Lung (tissue), 12 donors: Measurements from ENCODE around the gene RGSL1. TPM values are rescaled to one million over a fixed set of nuclear protein-coding genes. Genes with fewer than 3 reads are reported as not detected.

Experiments
- ATAC-seq: fragments of 200-7000 bp; cut with Tn5 transposase; one replicate; pipeline ENCODE4 v1.9.1; 2020; ENCODE audit warnings: moderate number of reproducible peaks; ENCODE audit not compliant: insufficient read depth, low FRiP score
- DNase-seq, 3 donors: peaks; one replicate each; pipeline ENCODE4 v3.0.0-alpha.2; 2013 to 2017
- H3K27ac ChIP-seq, 2 donors: one replicate each; pipeline ENCODE4 v1.5.1; 2013; ENCODE audit warnings: mild to moderate bottlenecking in 2 of 2, moderate library complexity in 2 of 2, control low read depth in 1 of 2, inconsistent platforms in 1 of 2, low read depth in 1 of 2, low read length in 1 of 2
- H3K27me3 ChIP-seq, 3 donors: one replicate each; pipeline ENCODE4 v1.5.1; 2013; ENCODE audit warnings: low read length in 2 of 3; ENCODE audit not compliant: control insufficient read depth in 3 of 3, insufficient read depth in 3 of 3
- H3K36me3 ChIP-seq, 4 donors: one replicate each; pipeline ENCODE4 v1.5.1; 2013; ENCODE audit warnings: low read length in 4 of 4, mild to moderate bottlenecking in 1 of 4, moderate library complexity in 1 of 4; ENCODE audit not compliant: control insufficient read depth in 4 of 4, insufficient read depth in 4 of 4
- H3K4me1 ChIP-seq, 5 donors: one replicate each; pipeline ENCODE4 v1.5.1; 2013; ENCODE audit warnings: low read length in 5 of 5, mild to moderate bottlenecking in 2 of 5, moderate library complexity in 1 of 5; ENCODE audit not compliant: control insufficient read depth in 5 of 5, insufficient read depth in 5 of 5
- H3K4me3 ChIP-seq: one replicate; pipeline ENCODE4 v1.5.1; 2013; ENCODE audit warnings: mild to moderate bottlenecking, control low read depth, moderate library complexity
- H3K9ac ChIP-seq, 2 donors: one replicate each; pipeline ENCODE4 v1.5.1; 2013; ENCODE audit warnings: low read length in 2 of 2, control low read depth in 1 of 2; ENCODE audit not compliant: insufficient read depth in 1 of 2
- H3K9me3 ChIP-seq, 4 donors: one replicate each; pipeline ENCODE4 v1.5.1; 2013; ENCODE audit warnings: low read length in 3 of 4, mild to moderate bottlenecking in 1 of 4, moderate library complexity in 1 of 4; ENCODE audit not compliant: control insufficient read depth in 4 of 4, insufficient read depth in 3 of 4
- WGBS, 2 donors: extraction: QIAGEN DNeasy Blood & Tissue Kit; methylation state at CpG; one replicate each; pipeline ENCODE4 v1.1.7; 2013; 5-methylcytosine and 5-hydroxymethylcytosine counted together
- polyA plus RNA-seq, 2 donors: library from polyadenylated mRNA; stranded (reverse); fragments of 200-250 nt; gene quantifications; one replicate each; pipeline ENCODE4 v1.2.1, GENCODE V29; 2013
- total RNA-seq, 2 donors: library from RNA; depleted of rRNA in 1 of 2; stranded (reverse); fragments of >200 nt in 1 of 2; gene quantifications; one replicate each; pipeline ENCODE4 v1.2.1, GENCODE V29; 2014 to 2021
- TF ChIP-seq, protein P1 (sequence below): IDR thresholded peaks from 2 replicates; pipeline ENCODE4 v1.5.1; 2012; ENCODE audit warnings: mild to moderate bottlenecking; ENCODE audit errors: control extremely low read depth, extremely low read depth
- donor health status: control.
- donor health status: control.
- donor health status: Bipolar disorder and iron deficiency.
- donor health status: healthy.
- donor health status: DM: yes; HTN: yes; CAD: no.

Gene RGSL1
- total and polyA plus RNA-seq, 4 donors: 0.13 TPM; not detected in 3

DNA sequence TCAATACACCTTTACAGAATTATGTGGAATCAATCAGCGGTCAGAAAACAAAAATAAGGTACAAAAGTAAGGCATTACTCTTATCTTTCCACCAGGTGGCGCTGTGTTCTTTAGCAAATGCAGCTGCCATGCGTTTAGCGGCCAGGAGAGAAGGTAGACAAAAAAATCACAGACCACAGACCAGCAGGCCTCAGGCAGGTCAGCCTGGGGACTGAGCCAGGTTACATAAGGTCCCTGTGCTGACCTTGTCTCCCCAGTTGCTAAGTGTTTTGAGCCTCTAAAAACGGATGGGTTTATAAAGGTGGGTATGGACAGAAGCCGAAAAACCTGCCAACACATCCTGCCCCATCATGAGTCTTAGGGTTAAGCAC lies 151.5 kb downstream of the RGSL1 start:
- ATAC-seq: no peak
- H3K4me1 ChIP-seq: peaks cover 0 to 12% (median 5%) of the 10 kb centered on the region in 5 donors
- H3K27me3 ChIP-seq: peaks cover 0 to 9% (median 0%) of the 10 kb centered on the region in 3 donors
- H3K4me3 ChIP-seq: no peak overlapping the region
- peak; percentile 68 to 85 (median 85) for DNase-seq
- WGBS, 2 donors: 20 to 22% methylated on average over 6 of the region's 6 CpGs
- no peak overlapping the region for H3K9ac ChIP-seq
- H3K27ac ChIP-seq: peak overlapping the region in 1 of 2 donors; percentile 42
- H3K9me3 ChIP-seq: no peaks in the 10 kb centered on the region
- peaks cover 0 to 10% (median 0%) of the 10 kb centered on the region in 4 donors for H3K36me3 ChIP-seq
- TF ChIP-seq, protein P1, sequence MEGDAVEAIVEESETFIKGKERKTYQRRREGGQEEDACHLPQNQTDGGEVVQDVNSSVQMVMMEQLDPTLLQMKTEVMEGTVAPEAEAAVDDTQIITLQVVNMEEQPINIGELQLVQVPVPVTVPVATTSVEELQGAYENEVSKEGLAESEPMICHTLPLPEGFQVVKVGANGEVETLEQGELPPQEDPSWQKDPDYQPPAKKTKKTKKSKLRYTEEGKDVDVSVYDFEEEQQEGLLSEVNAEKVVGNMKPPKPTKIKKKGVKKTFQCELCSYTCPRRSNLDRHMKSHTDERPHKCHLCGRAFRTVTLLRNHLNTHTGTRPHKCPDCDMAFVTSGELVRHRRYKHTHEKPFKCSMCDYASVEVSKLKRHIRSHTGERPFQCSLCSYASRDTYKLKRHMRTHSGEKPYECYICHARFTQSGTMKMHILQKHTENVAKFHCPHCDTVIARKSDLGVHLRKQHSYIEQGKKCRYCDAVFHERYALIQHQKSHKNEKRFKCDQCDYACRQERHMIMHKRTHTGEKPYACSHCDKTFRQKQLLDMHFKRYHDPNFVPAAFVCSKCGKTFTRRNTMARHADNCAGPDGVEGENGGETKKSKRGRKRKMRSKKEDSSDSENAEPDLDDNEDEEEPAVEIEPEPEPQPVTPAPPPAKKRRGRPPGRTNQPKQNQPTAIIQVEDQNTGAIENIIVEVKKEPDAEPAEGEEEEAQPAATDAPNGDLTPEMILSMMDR: peak; percentile 79

DNA sequence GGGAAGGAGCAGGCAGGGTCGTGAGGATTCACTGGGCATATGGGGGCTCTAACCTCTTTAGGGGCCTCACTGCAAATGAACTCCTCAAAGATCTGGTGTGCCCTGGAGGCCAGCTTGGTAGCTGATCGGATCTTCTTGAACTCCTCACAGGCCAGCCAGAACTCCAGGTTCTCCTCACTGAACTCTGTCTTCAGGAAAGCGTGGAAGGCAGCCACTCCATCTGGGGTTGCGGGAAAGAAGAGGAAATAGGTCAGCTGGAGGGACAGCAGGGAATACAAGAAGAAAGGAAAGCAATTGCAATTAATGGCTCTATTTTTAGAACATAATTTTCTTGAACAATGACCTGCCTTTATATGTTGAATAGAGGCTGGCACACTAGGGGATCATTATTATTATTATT lies 152.0 kb downstream of the RGSL1 start:
- ATAC-seq: no peak
- H3K9ac ChIP-seq: no peak overlapping the region
- no peak for DNase-seq
- peak overlapping the region in 1 of 2 donors; percentile 42 for H3K27ac ChIP-seq
- H3K9me3 ChIP-seq: no peaks in the 10 kb centered on the region
- 66 to 87% methylated on average over 4 of the region's 4 CpGs for WGBS, 2 donors
- H3K27me3 ChIP-seq: peaks cover 0 to 9% (median 0%) of the 10 kb centered on the region in 3 donors
- peaks cover 0 to 10% (median 0%) of the 10 kb centered on the region in 4 donors for H3K36me3 ChIP-seq
- H3K4me1 ChIP-seq: peaks cover 0 to 12% (median 5%) of the 10 kb centered on the region in 5 donors
- TF ChIP-seq, protein P1: no peak
- H3K4me3 ChIP-seq: no peak overlapping the region

DNA sequence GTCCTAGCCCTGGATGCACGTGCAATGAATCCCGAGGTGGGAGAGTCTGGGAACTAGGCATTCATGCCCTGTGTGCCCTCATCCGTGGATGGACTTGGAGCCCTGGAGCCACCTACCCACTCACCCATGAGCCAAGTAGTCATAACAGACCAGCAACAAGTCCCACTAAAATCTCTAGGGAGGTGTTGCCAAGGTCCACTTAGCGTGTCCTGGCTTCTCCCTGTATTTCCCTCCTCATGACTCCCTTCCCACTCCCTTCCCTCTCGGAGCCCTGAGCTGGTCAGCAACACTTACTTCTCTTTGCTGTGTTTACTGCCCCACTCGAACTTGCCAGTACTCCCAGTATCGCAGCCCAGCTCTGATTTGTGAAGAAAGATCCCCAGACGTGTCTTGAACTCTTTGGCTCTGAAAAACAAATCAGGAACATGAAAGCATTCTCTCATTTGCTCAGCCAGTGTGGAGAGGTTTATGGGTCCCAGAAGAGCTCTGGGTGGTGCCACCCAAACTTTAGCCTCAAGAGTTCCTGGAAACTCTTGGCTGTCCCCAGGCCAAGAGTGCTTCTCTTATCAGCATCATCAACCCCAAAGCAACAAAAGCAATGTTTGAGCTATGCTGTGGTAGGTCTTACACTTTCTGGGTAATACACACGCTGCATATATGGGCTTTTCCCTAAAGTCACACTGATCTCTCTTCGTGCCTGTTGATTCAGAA lies 153.1 kb downstream of the RGSL1 start:
- peak in 1 of 3 donors; percentile 43 for DNase-seq
- 54 to 81% methylated on average over 10 of the region's 10 CpGs for WGBS, 2 donors
- H3K4me1 ChIP-seq: peaks cover 0 to 12% (median 5%) of the 10 kb centered on the region in 5 donors
- TF ChIP-seq, protein P1: no peak
- peak; percentile 34 for ATAC-seq
- H3K36me3 ChIP-seq: peaks cover 0 to 10% (median 0%) of the 10 kb centered on the region in 4 donors
- peaks cover 0 to 9% (median 0%) of the 10 kb centered on the region in 3 donors for H3K27me3 ChIP-seq
- no peak overlapping the region for H3K9ac ChIP-seq
- H3K9me3 ChIP-seq: no peaks in the 10 kb centered on the region
- peak overlapping the region in 1 of 2 donors; percentile 54 for H3K27ac ChIP-seq
- peak overlapping the region; percentile 4 for H3K4me3 ChIP-seq
